ENCODE measurements around the gene TMPRSS15.

TMPRSS15 gene

DNA sequence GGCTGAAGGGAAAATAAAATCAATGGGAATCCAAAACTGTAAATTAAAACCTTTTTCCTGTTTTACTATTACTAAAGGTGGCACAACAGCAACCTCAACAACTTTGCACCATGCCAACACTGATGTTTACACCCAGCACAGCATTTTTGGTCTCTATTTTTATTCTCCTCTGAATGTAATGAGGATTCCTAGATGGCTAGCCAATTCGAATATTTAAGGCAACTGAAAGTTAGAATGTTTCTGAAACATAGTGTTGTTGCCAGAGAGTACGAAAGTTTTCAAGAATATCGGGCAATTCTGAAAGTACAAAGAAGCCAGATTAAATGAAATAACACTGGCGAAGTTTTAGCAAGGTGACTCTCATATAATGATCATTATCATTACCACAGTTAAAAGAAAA, 118.2 kb downstream of the TMPRSS15 start:
- Mint-ChIP-seq H3K4me1 (ENCODE audit: low read depth) (no peaks in the 10 kb centered on the region), H3K4me3 (no peak overlapping the region), H3K27ac (no peak overlapping the region), H3K36me3 (ENCODE audit: low read depth) (no peaks in the 10 kb centered on the region), H3K9me3 (no peaks in the 10 kb centered on the region), H3K27me3 (ENCODE audit: low read depth) (no peaks in the 10 kb centered on the region)

DNA sequence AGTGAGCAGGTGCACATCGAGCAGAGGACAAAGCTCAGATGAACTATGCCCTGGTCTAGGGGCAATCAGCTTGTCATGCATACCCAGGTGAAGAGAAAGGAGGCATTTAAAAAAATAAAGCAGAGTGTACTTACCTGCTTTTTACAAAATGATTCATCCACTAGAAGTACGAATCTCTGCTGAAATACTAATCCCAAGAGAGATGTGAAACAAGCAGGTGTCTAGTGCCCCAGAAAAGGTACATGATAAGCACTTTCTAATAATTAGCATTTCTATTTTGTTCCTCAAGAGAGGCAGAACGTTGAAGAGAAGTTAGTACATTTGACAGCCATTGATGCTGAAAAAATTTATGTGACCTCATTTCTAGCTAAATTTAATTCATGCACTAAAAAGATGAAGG, 127.8 kb downstream of the TMPRSS15 start:
- no peaks in the 10 kb centered on the region for H3K4me1 Mint-ChIP-seq (ENCODE audit: low read depth)
- no peaks in the 10 kb centered on the region for H3K9me3 Mint-ChIP-seq
- no peaks in the 10 kb centered on the region for H3K27me3 Mint-ChIP-seq (ENCODE audit: low read depth)
- H3K36me3 Mint-ChIP-seq (ENCODE audit: low read depth): no peaks in the 10 kb centered on the region
- H3K4me3 Mint-ChIP-seq: no peak overlapping the region
- no peak overlapping the region for H3K27ac Mint-ChIP-seq

DNA sequence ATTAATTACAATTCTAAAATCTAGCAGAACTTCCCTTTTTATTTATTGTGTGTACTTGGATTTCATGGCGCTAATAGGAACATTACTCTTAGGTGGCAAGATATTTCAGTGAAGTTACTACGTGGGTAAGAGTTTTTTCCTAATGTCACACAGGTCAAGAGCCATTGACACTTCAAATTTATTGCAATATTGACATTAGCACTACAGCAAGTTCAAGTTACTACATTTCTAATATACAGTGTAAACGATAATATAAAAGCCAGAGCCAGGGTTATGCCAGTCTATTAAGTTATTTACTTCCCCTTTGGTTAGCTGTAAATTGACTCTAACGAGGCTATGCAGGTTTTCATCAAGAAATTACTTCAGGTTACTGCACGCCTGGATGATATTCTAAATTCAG, 129.2 kb downstream of the TMPRSS15 start:
- Mint-ChIP-seq H3K27ac (no peak overlapping the region), H3K9me3 (no peaks in the 10 kb centered on the region), H3K4me1 (ENCODE audit: low read depth) (no peaks in the 10 kb centered on the region), H3K27me3 (ENCODE audit: low read depth) (no peaks in the 10 kb centered on the region), H3K4me3 (no peak overlapping the region), H3K36me3 (ENCODE audit: low read depth) (no peaks in the 10 kb centered on the region)

DNA sequence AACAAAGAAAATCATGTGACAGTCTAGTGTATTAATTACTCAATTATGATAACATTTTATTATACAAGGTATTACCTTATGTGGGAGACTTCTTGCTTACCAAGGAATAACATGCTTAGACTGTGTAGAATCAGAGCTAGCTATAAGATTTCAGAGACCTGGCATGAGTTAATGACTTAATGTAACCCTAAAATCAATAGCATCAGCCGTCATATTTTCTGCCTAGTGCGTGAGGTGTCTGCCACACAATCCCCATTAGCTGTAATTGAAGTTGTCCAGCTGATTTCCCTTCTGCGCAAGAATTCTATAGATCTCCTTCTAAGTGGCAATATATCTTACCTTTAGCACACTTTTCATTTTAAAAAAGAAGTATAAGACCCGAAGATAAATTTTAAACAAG, 130.2 kb downstream of the TMPRSS15 start:
- Mint-ChIP-seq H3K27me3 (ENCODE audit: low read depth) (no peaks in the 10 kb centered on the region), H3K4me1 (ENCODE audit: low read depth) (no peaks in the 10 kb centered on the region), H3K36me3 (ENCODE audit: low read depth) (no peaks in the 10 kb centered on the region), H3K9me3 (peaks cover 5% of the 10 kb centered on the region), H3K4me3 (no peak overlapping the region), H3K27ac (no peak overlapping the region)

DNA sequence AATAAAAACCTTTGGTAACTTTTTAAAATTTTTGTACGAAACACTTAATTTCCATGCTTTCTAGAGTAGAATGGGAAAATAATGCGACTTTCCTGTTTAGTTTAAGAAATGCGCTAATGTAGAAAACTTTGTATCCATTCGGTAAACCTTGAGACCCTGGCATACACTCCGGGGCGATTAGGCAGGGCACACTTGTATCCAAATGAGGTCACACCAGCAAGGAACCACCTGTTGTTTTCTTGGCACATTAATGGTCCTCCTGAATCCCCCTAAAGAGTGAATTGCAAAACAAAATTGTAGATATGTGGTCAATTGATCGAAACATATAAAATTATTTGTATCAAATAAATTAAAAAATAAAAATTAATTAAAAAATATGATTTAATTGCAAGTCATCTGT, 133.7 kb downstream of the TMPRSS15 start:
- Mint-ChIP-seq H3K36me3 (ENCODE audit: low read depth) (no peaks in the 10 kb centered on the region), H3K9me3 (peaks cover 11% of the 10 kb centered on the region), H3K4me3 (no peak overlapping the region), H3K4me1 (ENCODE audit: low read depth) (no peaks in the 10 kb centered on the region), H3K27ac (no peak overlapping the region), H3K27me3 (ENCODE audit: low read depth) (no peaks in the 10 kb centered on the region)

DNA sequence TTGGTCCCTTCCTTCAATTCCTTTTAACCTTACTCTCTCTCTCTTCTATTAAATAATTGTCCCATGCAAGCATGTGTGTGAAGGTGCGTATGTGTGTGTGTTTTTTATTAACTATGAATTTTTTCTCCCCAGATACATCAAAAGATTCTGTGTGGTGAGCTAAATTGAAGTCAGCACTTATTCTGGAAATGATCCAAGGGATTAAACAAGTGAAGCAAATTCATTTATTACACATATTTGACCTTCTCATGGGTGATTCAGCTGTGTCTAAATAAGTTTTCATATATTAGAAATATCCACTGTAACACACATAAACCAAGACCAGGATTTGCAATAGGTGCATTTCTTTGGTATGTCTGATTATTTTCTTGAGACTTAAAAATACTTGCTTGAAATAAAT, 134.7 kb downstream of the TMPRSS15 start:
- Mint-ChIP-seq H3K27ac (no peak overlapping the region), H3K27me3 (ENCODE audit: low read depth) (no peaks in the 10 kb centered on the region), H3K36me3 (ENCODE audit: low read depth) (no peaks in the 10 kb centered on the region), H3K9me3 (peaks cover 11% of the 10 kb centered on the region), H3K4me3 (no peak overlapping the region), H3K4me1 (ENCODE audit: low read depth) (no peaks in the 10 kb centered on the region)

DNA sequence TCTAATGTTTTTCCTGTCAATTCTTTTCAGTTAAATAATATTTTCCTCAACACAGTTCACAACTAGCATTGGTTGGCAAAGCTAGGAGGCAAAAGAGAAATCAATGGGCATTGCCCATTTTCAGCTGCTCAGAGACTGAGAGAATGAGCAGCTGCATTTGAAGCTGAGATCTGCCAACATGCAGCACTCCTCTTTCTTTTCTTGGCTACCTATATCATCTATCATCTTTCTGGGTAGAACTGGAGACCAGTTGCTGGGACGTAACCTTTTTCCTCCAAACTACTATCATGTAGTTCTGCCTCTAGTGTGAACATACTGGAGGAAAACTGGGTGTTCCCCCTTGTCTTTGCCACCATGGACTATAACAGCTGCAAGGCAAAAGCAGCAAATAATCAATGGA, 136.1 kb downstream of the TMPRSS15 start:
- no peaks in the 10 kb centered on the region for H3K4me1 Mint-ChIP-seq (ENCODE audit: low read depth)
- H3K9me3 Mint-ChIP-seq: peaks cover 11% of the 10 kb centered on the region
- no peaks in the 10 kb centered on the region for H3K36me3 Mint-ChIP-seq (ENCODE audit: low read depth)
- no peaks in the 10 kb centered on the region for H3K27me3 Mint-ChIP-seq (ENCODE audit: low read depth)
- no peak overlapping the region for H3K4me3 Mint-ChIP-seq
- no peak overlapping the region for H3K27ac Mint-ChIP-seq

DNA sequence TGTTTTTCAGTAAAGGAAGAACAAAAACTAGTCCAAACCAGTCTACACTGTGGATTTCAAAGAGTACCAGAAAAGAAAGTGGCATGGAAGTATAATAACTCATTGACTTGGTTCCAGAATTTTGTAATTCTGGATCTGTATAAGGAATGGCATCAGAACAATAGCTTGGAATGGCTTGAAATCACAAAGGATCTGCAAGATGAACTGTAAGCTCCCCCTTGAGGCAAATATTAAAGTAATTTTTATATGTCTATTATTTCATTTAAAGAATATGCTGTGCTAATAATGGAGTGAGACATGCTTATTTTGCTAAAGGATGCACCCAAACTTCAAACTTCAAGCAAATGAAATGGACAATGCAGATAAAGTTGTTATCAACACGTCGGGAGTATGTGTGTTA, 137.6 kb downstream of the TMPRSS15 start:
- H3K27ac Mint-ChIP-seq: no peak overlapping the region
- H3K36me3 Mint-ChIP-seq (ENCODE audit: low read depth): no peaks in the 10 kb centered on the region
- peaks cover 11% of the 10 kb centered on the region for H3K9me3 Mint-ChIP-seq
- no peaks in the 10 kb centered on the region for H3K27me3 Mint-ChIP-seq (ENCODE audit: low read depth)
- H3K4me1 Mint-ChIP-seq (ENCODE audit: low read depth): no peaks in the 10 kb centered on the region
- H3K4me3 Mint-ChIP-seq: no peak overlapping the region

DNA sequence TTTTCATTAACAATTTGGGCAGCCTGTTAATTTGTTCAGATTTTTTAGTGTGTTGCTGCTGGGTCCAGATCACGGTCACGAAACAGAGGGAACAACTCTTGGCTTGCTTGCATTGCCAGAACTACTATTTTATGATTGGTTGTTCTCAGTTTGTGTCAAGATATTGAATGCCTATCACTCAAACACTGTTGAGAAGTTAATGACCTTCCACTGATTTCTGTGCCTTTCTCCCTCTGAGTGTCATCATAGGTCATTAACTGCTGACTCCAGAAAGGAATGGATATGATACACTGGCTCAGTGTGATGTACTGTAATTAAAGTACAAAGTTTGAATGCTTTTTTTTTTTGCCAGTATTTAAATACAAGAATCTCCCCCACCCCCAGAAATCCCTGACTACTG, 149.8 kb downstream of the TMPRSS15 start:
- H3K27ac Mint-ChIP-seq: no peak overlapping the region

DNA sequence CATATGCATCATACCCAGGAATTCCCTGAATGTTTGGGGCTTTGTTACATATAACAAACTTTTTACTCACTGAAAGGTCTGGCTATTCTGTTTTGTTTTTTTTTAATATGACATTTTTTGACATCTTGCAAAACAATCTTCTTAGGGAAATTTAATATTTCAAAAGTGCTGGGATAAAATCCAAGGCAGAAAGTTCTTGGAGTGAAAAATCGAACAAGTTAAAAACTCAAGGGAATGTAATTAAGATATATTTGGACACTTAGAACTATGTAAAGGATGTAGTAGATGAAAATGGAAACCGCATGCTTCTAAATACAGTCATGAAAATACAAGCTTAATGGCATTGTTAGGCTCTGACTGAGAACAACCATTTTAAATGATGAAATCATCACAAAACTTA, 150.4 kb downstream of the TMPRSS15 start:
- no peaks in the 10 kb centered on the region for H3K9me3 Mint-ChIP-seq
- no peaks in the 10 kb centered on the region for H3K4me1 Mint-ChIP-seq (ENCODE audit: low read depth)
- H3K36me3 Mint-ChIP-seq (ENCODE audit: low read depth): no peaks in the 10 kb centered on the region
- H3K4me3 Mint-ChIP-seq: no peak overlapping the region
- H3K27me3 Mint-ChIP-seq (ENCODE audit: low read depth): no peaks in the 10 kb centered on the region
- no peak overlapping the region for H3K27ac Mint-ChIP-seq

More for the DNA sequence above, 149.8 kb downstream of the TMPRSS15 start:
- H3K4me3 Mint-ChIP-seq: no peak overlapping the region
- no peaks in the 10 kb centered on the region for H3K27me3 Mint-ChIP-seq (ENCODE audit: low read depth)
- no peaks in the 10 kb centered on the region for H3K4me1 Mint-ChIP-seq (ENCODE audit: low read depth)
- H3K9me3 Mint-ChIP-seq: no peaks in the 10 kb centered on the region
- no peaks in the 10 kb centered on the region for H3K36me3 Mint-ChIP-seq (ENCODE audit: low read depth)

DNA sequence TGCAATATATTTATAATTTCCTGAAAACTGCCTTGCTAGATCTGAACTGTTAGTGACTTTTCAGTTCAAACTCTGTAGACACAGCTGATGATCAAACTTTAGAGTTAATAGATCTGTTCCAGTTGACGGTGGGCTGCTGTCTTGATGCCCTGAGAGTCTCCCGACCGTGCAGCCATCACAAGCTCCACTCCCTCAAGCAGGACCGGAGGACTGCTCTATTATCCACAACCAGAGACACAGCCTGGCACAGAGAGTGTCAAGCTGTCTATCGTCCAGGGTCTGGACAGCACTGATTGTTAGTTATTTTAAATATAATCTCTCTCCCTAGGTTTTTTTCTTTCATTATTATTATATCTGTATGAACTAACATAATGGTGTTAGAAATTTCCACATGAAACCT, 150.9 kb downstream of the TMPRSS15 start:
- Mint-ChIP-seq H3K36me3 (ENCODE audit: low read depth) (no peaks in the 10 kb centered on the region), H3K9me3 (no peaks in the 10 kb centered on the region), H3K27me3 (ENCODE audit: low read depth) (no peaks in the 10 kb centered on the region), H3K4me1 (ENCODE audit: low read depth) (no peaks in the 10 kb centered on the region), H3K27ac (no peak overlapping the region), H3K4me3 (no peak overlapping the region)

DNA sequence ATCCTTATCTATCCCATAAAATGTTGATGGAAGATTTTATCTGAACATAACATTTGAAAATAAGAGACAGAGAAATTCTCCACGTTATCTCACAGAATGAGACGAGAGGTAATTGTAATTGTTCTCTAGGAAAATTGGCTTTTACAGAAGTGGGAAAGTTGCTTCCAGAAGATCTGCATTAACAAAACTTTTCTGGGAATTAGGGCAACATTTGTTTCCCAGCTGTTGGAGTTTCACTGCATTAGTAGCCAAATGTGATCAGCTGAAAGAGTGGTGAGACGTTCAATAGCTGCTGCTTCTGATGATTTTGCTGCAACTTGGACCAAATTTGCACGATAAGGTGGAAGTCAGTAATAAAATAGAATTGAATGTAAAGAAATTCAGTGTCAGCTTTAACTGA, 151.3 kb downstream of the TMPRSS15 start:
- Mint-ChIP-seq H3K36me3 (ENCODE audit: low read depth) (no peaks in the 10 kb centered on the region), H3K27ac (no peak overlapping the region), H3K4me3 (no peak overlapping the region), H3K27me3 (ENCODE audit: low read depth) (no peaks in the 10 kb centered on the region), H3K9me3 (no peaks in the 10 kb centered on the region), H3K4me1 (ENCODE audit: low read depth) (no peaks in the 10 kb centered on the region)

DNA sequence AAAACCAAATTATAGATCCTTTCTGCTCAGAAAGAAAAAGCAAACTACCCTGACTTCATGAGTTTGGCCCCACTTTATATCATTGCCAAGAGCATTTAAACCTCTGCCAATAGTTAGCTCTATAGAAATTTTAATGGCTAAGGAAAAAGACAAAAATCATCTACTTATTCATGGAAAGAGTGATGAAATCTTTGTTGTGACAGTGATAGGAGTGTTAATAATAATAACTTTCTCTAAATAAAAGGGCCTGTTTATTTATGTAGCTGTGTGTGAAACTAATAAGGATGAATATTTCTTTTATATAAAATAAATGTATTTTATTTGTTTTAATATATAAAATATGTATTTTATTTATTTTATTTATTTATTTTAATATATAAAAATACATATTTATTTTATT, 152.5 kb downstream of the TMPRSS15 start:
- peaks cover 5% of the 10 kb centered on the region for H3K27me3 Mint-ChIP-seq (ENCODE audit: low read depth)
- H3K36me3 Mint-ChIP-seq (ENCODE audit: low read depth): no peaks in the 10 kb centered on the region
- no peak overlapping the region for H3K27ac Mint-ChIP-seq
- H3K9me3 Mint-ChIP-seq: no peaks in the 10 kb centered on the region
- H3K4me1 Mint-ChIP-seq (ENCODE audit: low read depth): no peaks in the 10 kb centered on the region
- no peak overlapping the region for H3K4me3 Mint-ChIP-seq

DNA sequence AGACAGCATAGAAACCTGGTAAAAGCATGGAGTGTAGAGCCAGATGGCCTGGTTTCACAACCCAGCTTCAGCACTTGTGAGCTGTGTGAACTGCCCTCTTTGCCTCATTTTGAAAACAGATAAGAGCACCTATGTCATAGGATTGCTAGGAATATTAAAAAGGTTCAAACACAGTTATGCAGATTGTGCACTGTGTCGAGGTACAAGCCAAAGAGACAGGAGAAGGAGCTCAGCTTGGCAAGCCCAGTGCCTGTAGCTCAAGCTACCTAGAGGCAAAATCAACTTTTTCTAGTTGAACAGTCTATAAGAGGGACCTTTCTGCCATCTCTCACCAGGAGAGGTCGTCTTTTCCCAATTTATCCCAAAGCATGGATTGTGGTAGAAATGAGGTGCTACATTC, 153.9 kb downstream of the TMPRSS15 start:
- Mint-ChIP-seq H3K27me3 (ENCODE audit: low read depth) (peaks cover 14% of the 10 kb centered on the region), H3K27ac (no peak overlapping the region), H3K36me3 (ENCODE audit: low read depth) (no peaks in the 10 kb centered on the region), H3K4me1 (ENCODE audit: low read depth) (no peaks in the 10 kb centered on the region), H3K4me3 (no peak overlapping the region), H3K9me3 (no peaks in the 10 kb centered on the region)

DNA sequence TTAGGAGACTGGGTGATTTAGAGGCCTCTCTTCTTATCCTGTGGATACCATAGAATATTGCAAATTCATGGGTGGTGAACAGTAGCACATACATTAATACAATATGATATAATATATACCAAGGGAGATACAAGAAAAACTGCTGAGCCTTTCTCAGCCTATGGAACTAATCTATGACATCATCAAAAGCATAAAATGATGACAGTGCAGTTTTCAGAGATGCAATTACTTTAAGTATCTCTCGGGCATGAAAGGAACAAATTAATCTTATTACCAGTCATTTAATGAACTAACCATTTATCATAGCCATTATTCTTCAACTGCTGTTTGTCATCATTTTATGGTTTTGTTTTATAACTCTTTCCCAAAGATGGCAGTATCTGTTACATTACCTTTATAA, 155.4 kb downstream of the TMPRSS15 start:
- Mint-ChIP-seq H3K4me1 (ENCODE audit: low read depth) (no peaks in the 10 kb centered on the region), H3K4me3 (no peak overlapping the region), H3K9me3 (no peaks in the 10 kb centered on the region), H3K27me3 (ENCODE audit: low read depth) (peaks cover 24% of the 10 kb centered on the region), H3K36me3 (ENCODE audit: low read depth) (no peaks in the 10 kb centered on the region), H3K27ac (no peak overlapping the region)

DNA sequence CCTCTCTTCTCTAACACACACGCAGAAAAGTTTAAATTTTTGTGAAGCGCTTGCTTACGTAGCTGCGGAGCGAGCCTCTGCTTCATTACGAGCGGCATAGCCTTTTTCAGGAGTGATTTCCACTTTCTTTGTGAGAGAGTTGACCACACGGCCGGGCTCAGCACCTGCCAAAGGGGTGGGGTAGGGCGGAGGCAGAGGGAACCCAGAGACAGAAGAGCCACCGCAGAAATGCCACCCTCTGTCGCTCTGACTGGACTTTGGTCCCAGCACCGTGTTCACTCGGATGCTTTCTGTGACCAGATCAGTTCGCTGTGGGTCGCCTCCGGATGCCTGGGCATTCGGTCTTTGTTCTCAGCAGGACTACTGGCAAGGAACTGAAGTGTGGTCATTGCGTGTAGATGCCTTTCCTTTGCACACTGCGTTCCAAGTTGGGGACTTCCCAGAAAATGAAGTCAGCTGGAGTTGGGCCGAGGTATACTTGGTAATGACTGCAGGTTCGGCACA, 158.1 kb downstream of the TMPRSS15 start:
- no peak overlapping the region for H3K4me3 Mint-ChIP-seq
- H3K4me1 Mint-ChIP-seq (ENCODE audit: low read depth): no peaks in the 10 kb centered on the region
- H3K36me3 Mint-ChIP-seq (ENCODE audit: low read depth): no peaks in the 10 kb centered on the region
- no peaks in the 10 kb centered on the region for H3K9me3 Mint-ChIP-seq
- H3K27me3 Mint-ChIP-seq (ENCODE audit: low read depth): peaks cover 24% of the 10 kb centered on the region
- no peak overlapping the region for H3K27ac Mint-ChIP-seq
